Middle frontal gyrus (tissue), 1 donor: ENCODE data around the gene THADA.
"Not testable (repeated sequence)": the region's sequence is repeated elsewhere in the genome, so short reads cannot be mapped to it uniquely, and the experiment has no call there.

Experiments
- DNase-seq: peaks from one replicate; pipeline ENCODE4 v3.0.0-alpha.2; 2015; ENCODE audit warnings: low spot score; ENCODE audit errors: extremely low spot score

Gene THADA

GRCh38 chr2:43192744-43193651 is 402.8 kb downstream of the THADA start:
- DNase-seq, result no peak

- DNase-seq, result no peak
These were observed 403.8 kb downstream of the THADA start for GRCh38 chr2:43191947-43192516.

DNA sequence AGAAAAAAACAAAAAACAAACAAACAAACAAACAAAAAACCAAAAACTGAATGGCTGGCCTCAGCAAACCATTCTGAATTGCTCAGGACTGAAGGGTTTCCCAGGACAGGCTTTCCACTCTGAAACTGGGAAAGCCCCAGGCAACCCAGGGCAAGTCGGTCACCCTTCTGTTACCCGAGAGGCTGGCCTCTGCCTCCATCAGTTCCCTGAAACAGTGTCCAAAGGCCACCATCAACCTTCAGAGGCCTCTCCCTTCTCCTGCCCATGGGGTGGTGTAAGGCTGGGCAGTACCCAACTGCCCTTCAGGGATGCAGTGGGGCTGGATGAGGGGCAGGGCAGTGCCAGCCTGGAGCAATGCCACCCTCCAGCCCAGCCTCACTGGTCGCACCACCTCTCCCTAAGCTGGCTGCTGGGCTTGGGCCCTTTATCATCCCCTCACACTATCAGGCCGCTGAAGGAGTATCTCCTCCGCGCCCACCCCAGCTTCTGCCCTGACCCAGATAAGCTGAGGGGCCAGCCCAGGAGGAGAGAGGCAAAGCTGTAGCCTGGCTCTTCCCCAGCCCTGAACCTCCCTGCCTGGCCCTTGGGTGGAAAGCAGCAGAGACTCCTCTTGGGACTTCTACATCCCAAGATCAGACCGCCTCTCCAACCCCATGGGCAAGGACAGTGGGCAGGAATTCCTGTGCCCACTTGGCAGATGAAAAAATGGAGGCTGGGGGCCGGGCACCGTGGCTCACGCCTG is 405.4 kb downstream of the THADA start:
- no peak for DNase-seq

DNA sequence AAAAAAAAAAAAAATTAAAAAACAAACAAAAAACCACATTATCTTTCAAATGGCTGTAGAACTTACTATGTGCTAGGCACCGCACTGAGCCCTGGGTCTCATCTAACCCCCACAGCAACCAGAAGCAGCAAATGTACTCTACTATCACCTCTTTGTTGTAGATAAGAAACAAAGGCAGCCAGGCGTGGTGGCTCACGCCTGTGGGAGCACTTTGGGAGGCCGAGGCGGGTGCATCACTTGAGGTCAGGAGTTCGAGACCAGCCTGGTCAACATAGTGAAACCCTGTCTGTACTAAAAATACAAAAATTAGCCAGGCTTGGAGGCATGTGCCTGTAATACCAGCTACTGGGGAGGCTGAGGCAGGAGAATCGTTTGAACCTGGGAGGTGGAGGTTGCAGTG is 406.0 kb downstream of the THADA start:
- DNase-seq, result not testable (repeated sequence)

DNA sequence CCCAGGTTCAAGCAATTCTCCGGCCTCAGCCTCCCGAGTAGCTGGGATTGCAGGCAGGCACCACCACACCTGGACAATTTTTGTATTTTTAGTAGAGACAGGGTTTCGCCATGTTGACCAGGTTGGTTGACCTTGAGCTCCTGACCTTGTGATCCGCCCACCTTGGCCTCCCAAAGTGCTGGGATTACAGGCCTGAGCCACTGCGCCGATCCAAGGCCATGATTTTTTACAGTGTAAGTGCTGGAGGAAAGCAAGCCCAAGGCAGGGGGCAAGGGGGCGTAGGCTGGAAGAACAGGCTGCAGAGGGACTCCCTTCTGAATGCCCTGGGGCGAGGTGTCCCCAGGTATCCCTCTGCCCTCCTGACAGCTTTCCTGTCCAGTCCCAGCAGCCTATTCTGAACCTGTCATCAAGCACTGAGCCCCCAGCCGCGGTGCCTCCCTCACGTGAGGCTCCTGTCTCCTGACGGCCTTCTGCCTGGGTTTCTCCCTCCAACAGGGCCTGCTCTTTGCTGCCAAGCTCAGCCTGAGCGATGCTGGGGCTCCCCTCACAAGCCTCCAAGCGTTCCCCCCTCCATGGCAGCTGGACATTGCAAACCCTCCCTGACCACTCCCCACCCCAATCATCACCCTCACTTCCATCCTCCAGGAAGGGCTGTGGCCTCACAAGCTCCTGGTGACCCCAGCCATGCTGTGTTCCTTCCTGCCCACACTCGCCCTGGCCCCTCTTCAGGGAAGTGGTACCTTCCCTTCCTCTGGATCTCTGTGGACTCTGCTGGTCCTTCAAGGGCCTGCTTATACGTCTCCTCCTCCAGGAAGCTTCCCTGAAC is 407.1 kb downstream of the THADA start:
- no peak for DNase-seq

DNA sequence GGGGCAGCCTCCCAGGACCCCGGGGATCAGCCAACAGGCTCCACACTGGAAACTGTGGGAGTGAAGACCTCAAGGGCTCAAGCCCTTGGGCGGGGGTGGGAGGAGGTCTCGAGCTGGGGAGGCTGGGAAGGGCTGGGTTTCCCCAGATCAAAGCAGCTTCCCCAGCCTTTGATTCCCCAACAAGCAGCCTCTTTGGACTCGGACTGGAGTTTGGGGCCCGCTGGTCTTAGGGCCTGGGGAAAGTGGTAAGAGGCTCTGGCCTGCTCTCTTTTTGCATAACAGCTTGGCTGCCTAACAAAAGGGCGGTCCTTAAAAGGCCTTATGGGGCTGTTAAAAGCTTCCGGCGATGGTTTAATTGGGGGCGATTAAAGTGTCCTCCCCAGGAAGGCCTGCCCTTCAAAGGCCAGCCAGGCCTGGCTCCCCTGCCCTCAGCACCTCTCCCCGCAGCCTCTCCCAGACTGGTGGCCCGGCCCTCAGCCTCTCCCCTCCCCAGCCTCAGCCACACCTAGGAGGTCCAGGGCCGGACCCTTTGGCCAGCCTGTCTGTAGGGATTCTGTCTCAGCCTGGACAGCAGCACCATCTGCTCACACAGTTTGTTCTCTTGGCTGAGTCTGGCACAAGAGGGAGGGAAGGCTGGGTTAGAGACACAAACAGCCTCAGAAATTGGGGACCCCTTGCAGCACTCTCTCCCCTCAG is 409.0 kb downstream of the THADA start:
- no peak for DNase-seq

DNA sequence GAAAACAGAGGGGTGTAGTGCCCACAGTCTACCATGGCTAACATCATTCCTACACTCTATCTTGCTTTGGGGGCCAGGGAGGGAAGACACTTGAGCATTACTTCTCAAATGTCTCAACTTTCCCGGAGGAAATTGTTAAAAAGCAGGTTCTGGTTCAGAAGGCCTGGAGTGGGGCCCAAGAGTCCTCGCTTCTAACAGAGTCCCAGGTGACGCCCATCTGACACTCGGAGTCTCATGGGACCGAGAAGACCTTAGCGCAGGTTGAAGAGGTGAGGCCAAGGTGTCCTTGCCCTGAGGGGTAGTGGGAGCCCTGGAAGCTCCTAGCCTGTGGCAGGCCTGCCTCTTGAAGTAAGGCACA is 409.5 kb downstream of the THADA start:
- no peak for DNase-seq

DNA sequence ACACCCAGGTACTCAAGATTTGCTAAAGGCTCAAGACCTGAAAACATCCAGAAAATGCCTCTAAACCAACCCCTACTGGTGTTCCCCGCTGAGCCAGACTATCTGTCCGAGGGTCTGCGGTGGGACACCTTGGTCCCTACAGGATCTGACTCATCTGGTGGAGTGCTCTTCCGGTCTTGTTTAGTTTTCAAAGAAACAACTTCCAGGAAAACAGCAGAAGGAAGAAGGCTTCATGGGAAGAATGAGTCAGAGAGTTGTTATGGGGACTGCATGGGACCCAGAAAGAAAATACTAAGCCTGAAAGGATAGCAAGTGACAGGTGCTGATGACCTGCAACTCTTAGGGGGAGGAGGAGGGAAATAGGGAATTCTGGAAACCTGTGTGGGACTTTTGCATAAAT is 410.7 kb downstream of the THADA start:
- DNase-seq, result no peak

DNA sequence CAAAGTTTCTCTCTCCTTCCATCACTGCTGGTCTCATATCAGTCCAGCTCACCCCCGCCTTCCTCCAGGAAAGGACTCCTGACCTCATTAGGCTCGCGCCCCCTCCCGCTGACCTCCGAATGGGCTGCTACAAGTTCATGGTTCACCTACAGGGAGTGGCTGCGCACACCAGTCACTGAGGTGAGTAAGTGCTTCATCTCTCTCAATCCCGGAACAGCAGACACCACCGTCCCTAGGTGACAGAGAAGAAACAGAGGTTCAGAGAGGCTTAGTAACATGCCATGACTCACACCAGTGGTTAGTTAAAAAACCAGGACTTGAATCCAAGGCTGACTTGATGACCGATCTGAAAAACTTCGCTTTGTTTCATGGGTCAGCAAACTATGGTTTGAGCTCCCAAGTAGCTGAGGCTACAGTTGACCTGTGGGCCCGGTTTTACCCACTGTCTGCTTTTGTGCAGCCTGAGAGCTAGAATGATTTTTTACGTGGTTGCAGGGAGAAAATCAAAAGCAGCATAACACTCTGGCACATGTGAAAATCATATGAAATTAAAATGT is 411.4 kb downstream of the THADA start:
- DNase-seq, result no peak

GRCh38 chr2:43183743-43184142 is 412.1 kb downstream of the THADA start:
- DNase-seq, result no peak

GRCh38 chr2:43180897-43181296 is 414.9 kb downstream of the THADA start:
- no peak for DNase-seq
